Heart left ventricle (tissue), 16 donors: ENCODE results near the gene SPATA12. TPM values are rescaled to one million over a fixed set of nuclear protein-coding genes. Genes with fewer than 3 reads are reported as not detected.

ENCODE experiments used
- ATAC-seq, 4 donors: fragments of 200-7000 bp; cut with Tn5 transposase; one replicate each; pipeline ENCODE4 v1.9.1; 2020 to 2022; ENCODE audit warnings: moderate library complexity in 4 of 4, mild to moderate bottlenecking in 3 of 4, moderate number of reproducible peaks in 1 of 4
- DNase-seq, 5 donors: peaks; one replicate each; pipeline ENCODE4 v3.0.0-alpha.2; 2020
- H3K27ac ChIP-seq, 12 donors: fragments of 200-600 bp; sonication (generic) in 4 of 12; one replicate each; pipeline versions ENCODE4 v1.5.0 to v1.8.0; 2016 to 2022; ENCODE audit warnings: mild to moderate bottlenecking in 2 of 12
- H3K27me3 ChIP-seq, 9 donors: fragments of 200-600 bp; sonication (generic) in 2 of 9; one replicate each; pipeline versions ENCODE4 v1.5.1 to v1.8.0; 2016 to 2022; ENCODE audit warnings: mild to moderate bottlenecking in 3 of 9
- H3K36me3 ChIP-seq, 9 donors: fragments of 200-600 bp; sonication (generic) in 2 of 9; one replicate each; pipeline versions ENCODE4 v1.5.0 to v1.8.0; 2018 to 2022; ENCODE audit warnings: mild to moderate bottlenecking in 2 of 9
- H3K4me1 ChIP-seq, 12 donors: fragments of 200-600 bp; sonication (generic) in 4 of 12; one replicate each; pipeline versions ENCODE4 v1.5.0 to v1.8.0; 2016 to 2022; ENCODE audit warnings: mild to moderate bottlenecking in 3 of 12
- H3K4me3 ChIP-seq, 12 donors: fragments of 200-600 bp; sonication (generic) in 4 of 12; one replicate each; pipeline versions ENCODE4 v1.5.0 to v1.8.0; 2017 to 2022; ENCODE audit warnings: mild to moderate bottlenecking in 9 of 12, moderate library complexity in 4 of 12
- H3K9me3 ChIP-seq, 12 donors: fragments of 200-600 bp; sonication (generic) in 4 of 12; one replicate each; pipeline versions ENCODE4 v1.5.0 to v1.8.0; 2016 to 2022; ENCODE audit warnings: mild to moderate bottlenecking in 1 of 12
- CTCF ChIP-seq, 12 donors: fragments of 200-600 bp; sonication (generic) in 4 of 12; IDR thresholded peaks; one replicate each; pipeline versions ENCODE4 v1.5.0 to v1.8.0; 2018 to 2022; ENCODE audit warnings: antibody characterized with exemption in 12 of 12, mild to moderate bottlenecking in 5 of 12
- POLR2A ChIP-seq, 2 donors: fragments of 450-650 bp; IDR thresholded peaks; one replicate each; pipeline ENCODE4 v1.6.1; 2017; ENCODE audit warnings: antibody characterized with exemption in 2 of 2, mild to moderate bottlenecking in 2 of 2, moderate library complexity in 2 of 2
- WGBS, 4 donors: extraction: QIAGEN DNeasy Blood & Tissue Kit in 2 of 4; methylation state at CpG; one replicate each; pipeline versions ENCODE4 v1.1.5 to v1.1.7; 2013 to 2018; 5-methylcytosine and 5-hydroxymethylcytosine counted together
- intact Hi-C, 10 donors: fragments of 100-400 bp; cut with DNase I; formaldehyde crosslinking; loops; one replicate each; pipeline versions ENCODE4 v1.11.1 to v1.14.2; 2022
- polyA plus RNA-seq, 2 donors: library from polyadenylated mRNA; stranded (reverse); fragments of 200-250 nt; gene quantifications; one replicate each; pipeline ENCODE4 v1.2.3, GENCODE V29; 2013
- total RNA-seq, 9 donors: library from RNA; depleted of rRNA in 2 of 9; stranded (reverse); fragments of >200 nt in 2 of 9; fragmentation: NEBNext Ultra II Directional in 3 of 9; extraction: Animal tissue kit (Norgen Biotek cat#: 25700) in 3 of 9; gene quantifications; one replicate each; pipeline versions ENCODE4 v1.1.0 to v1.2.4, GENCODE V29; 2016 to 2023
- donor health status: ischemic (EF 13 %, LVEDD 7.1; RV severe dilation, severe dysfunction).
- donor health status: healthy with polysubstance abuse.
- donor health status: DM: no; HTN: yes; CAD: no.
- donor health status: DM: no; HTN: no; CAD: no.
- donor health status: ischemic (EF 25% LVEDD 6.9; RV normal size, moderate dysfunction).
- donor health status: ischemic (EF 25% LVEDD 5.7; RV mildly dilated, moderate dysfunction).
- donor health status: healthy.
- donor health status: DM: yes; HTN: yes; CAD: no.
- donor health status: ischemic (EF 35%, LVEDD 5.7; RV mildly dilated, moderate dysfunction).
- donor health status: nonischemic (EF 11% LVEDD 7.7; RV severe dilation, severe dysfunction).
- donor health status: DM: yes; HTN: yes; CAD: no.
- donor health status: PGD.
- donor health status: ischemic (EF 29% LVEDD 5.4; RV normal size, mild dysfunction).
- donor health status: nonischemic (EF 23%, LVEDD 6.1; RV moderate dilation, normal function).

The SPATA12 gene
- total and polyA plus RNA-seq, 11 donors, result 0.04 to 0.20 TPM; not detected in 9

GRCh38 chr3:57093489-57093888 is 33.0 kb downstream of the SPATA12 start:
- Histone ChIP-seq H3K9me3 (no peaks in the 10 kb centered on the region), H3K27me3 (no peaks in the 10 kb centered on the region), H3K4me1 (peaks cover 0 to 10% (median 0%) of the 10 kb centered on the region in 12 donors), H3K27ac (peak overlapping the region in 4 of 12 donors; percentile 1 to 34 (median 30)), H3K36me3 (peaks cover 0 to 27% (median 10%) of the 10 kb centered on the region in 9 donors), H3K4me3 (no peak overlapping the region)
- no peak for DNase-seq
- intact Hi-C loops, result loop anchor here in 2 of 10 donors (5.0 to 10.0 kb wide), 2 partner anchors 96 to 131 kb away; partner anchors contain the start of gene APPL1 (in 1 of the 2)
- TF ChIP-seq POLR2A (IDR thresholded peaks at IDR 0.05) (no peak), CTCF (IDR thresholded peaks at IDR 0.05) (no peak)
- ATAC-seq, result no peak

- Histone ChIP-seq H3K4me3 (peak overlapping the region in 1 of 12 donors; percentile 24), H3K27me3 (no peaks in the 10 kb centered on the region), H3K27ac (peak overlapping the region in 6 of 12 donors; percentile 1 to 45 (median 30)), H3K36me3 (peaks cover 0 to 29% (median 10%) of the 10 kb centered on the region in 9 donors), H3K9me3 (no peaks in the 10 kb centered on the region), H3K4me1 (peaks cover 0 to 10% (median 0%) of the 10 kb centered on the region in 12 donors)
- intact Hi-C loops, result loop anchor here in 2 of 10 donors (5.0 to 10.0 kb wide), 2 partner anchors 97 to 131 kb away; partner anchors contain the start of gene APPL1 (in 1 of the 2)
- 70 to 75% (median 71%) methylated on average over 6 of the region's 6 CpGs for WGBS, 4 donors
- DNase-seq (no peak), ATAC-seq (peak in 1 of 4 donors; percentile 50)
- TF ChIP-seq POLR2A (IDR thresholded peaks at IDR 0.05), result no peak
- no peak for TF ChIP-seq CTCF (IDR thresholded peaks at IDR 0.05)
These were observed 33.6 kb downstream of the SPATA12 start for GRCh38 chr3:57093971-57094535.

GRCh38 chr3:57094575-57094974 is 34.1 kb downstream of the SPATA12 start:
- Histone ChIP-seq H3K4me1 (peaks cover 0 to 10% (median 0%) of the 10 kb centered on the region in 12 donors), H3K4me3 (peak overlapping the region in 1 of 12 donors; percentile 24), H3K36me3 (peaks cover 0 to 29% (median 10%) of the 10 kb centered on the region in 9 donors), H3K27me3 (no peaks in the 10 kb centered on the region), H3K9me3 (no peaks in the 10 kb centered on the region), H3K27ac (peak overlapping the region in 6 of 12 donors; percentile 1 to 45 (median 30))
- intact Hi-C loops, result loop anchor here in 2 of 10 donors (5.0 to 10.0 kb wide), 2 partner anchors 97 to 130 kb away; partner anchors contain the start of gene APPL1 (in 1 of the 2)
- WGBS, 4 donors, result 75 to 82% (median 80%) methylated on average over 4 of the region's 4 CpGs
- no peak for TF ChIP-seq CTCF (IDR thresholded peaks at IDR 0.05)
- TF ChIP-seq POLR2A (IDR thresholded peaks at IDR 0.05), result no peak
- ATAC-seq (peak in 1 of 4 donors; percentile 16), DNase-seq (no peak)

- intact Hi-C loops, result loop anchor here in 3 of 10 donors (5.0 to 10.0 kb wide), 2 partner anchors 127 to 129 kb away; partner anchors contain the start of gene APPL1 (in 1 of the 3)
These were observed 34.9 kb downstream of the SPATA12 start for GRCh38 chr3:57095363-57095762.

More at GRCh38 chr3:57095363-57095762, 34.9 kb downstream of the SPATA12 start:
- H3K4me1 ChIP-seq, result peaks cover 0 to 12% (median 0%) of the 10 kb centered on the region in 12 donors
- H3K27ac ChIP-seq, result no peak overlapping the region
- no peak for ATAC-seq
- peaks cover 0 to 29% (median 10%) of the 10 kb centered on the region in 9 donors for H3K36me3 ChIP-seq
- H3K4me3 ChIP-seq, result no peak overlapping the region
- H3K27me3 ChIP-seq, result no peaks in the 10 kb centered on the region
- WGBS, 4 donors, result 92 to 95% (median 93%) methylated on average over 5 of the region's 5 CpGs
- H3K9me3 ChIP-seq, result no peaks in the 10 kb centered on the region
- no peak for TF ChIP-seq POLR2A (IDR thresholded peaks at IDR 0.05)
- no peak for TF ChIP-seq CTCF (IDR thresholded peaks at IDR 0.05)
- no peak for DNase-seq
